WTC11 (cell line): ENCODE results near the gene RTP2. TPM values are rescaled to one million over a fixed set of nuclear protein-coding genes. Genes with fewer than 3 reads are reported as not detected.

ENCODE experiments used
- ATAC-seq: fragments of 200-7000 bp; cut with Tn5 transposase; 2 replicates; pipeline ENCODE4 v1.10.0; 2021; ENCODE audit warnings: mild to moderate bottlenecking, moderate library complexity
- CTCF ChIA-PET: fragments of 300-600 bp; sonication (Branson Sonifier 250); formaldehyde crosslinking; loops from one replicate; lab custom pipeline; 2021; ENCODE audit warnings: antibody characterized with exemption; lab: Charles Lee
- POLR2A ChIA-PET: fragments of 350-600 bp; sonication (Branson Sonifier 250); formaldehyde crosslinking; loops from one replicate; lab custom pipeline; 2021; ENCODE audit warnings: antibody characterized with exemption; lab: Charles Lee
- DNase-seq: peaks from one replicate; pipeline ENCODE4 v3.0.0; 2021; ENCODE audit warnings: low spot score
- H3K27ac Mint-ChIP-seq: 2 replicates; pipeline ENCODE4 v1.8.0; 2021; ENCODE audit warnings: mixed read lengths
- H3K27me3 Mint-ChIP-seq: 2 replicates; pipeline ENCODE4 v1.8.0; 2021; ENCODE audit warnings: low read depth, mild to moderate bottlenecking, moderate library complexity, mixed read lengths
- H3K36me3 Mint-ChIP-seq: 2 replicates; pipeline ENCODE4 v1.8.0; 2021; ENCODE audit warnings: mixed read lengths
- H3K4me1 Mint-ChIP-seq: 2 replicates; pipeline ENCODE4 v1.8.0; 2022; ENCODE audit warnings: mixed read lengths
- H3K4me3 Mint-ChIP-seq: 2 replicates; pipeline ENCODE4 v1.8.0; 2021; ENCODE audit warnings: mild to moderate bottlenecking, moderate library complexity, mixed read lengths
- H3K9me3 Mint-ChIP-seq: 2 replicates; pipeline ENCODE4 v1.8.0; 2021; ENCODE audit warnings: mixed read lengths
- AFF4 ChIP-seq: sonication (generic); formaldehyde crosslinking; IDR thresholded peaks from 2 replicates; pipeline ENCODE4 v1.8.1; 2023; ENCODE audit warnings: mild to moderate bottlenecking, missing genetic modification reagents, borderline replicate concordance
- AR ChIP-seq: fragments of 250-450 bp; sonication (Bioruptor Pico); IDR thresholded peaks from 2 replicates; pipeline ENCODE4 v1.9.0; 2021; ENCODE audit warnings: mild to moderate bottlenecking
- ARID4B ChIP-seq: sonication (generic); formaldehyde crosslinking; IDR thresholded peaks from 2 replicates; pipeline ENCODE4 v1.8.0; 2023; ENCODE audit warnings: missing genetic modification reagents, mild to moderate bottlenecking, borderline replicate concordance
- CTCF ChIP-seq: fragments of 200-600 bp; IDR thresholded peaks from 2 replicates; pipeline ENCODE4 v1.8.0; 2022; ENCODE audit warnings: antibody characterized with exemption
- JAZF1 ChIP-seq: fragments of 250-450 bp; sonication (Bioruptor Pico); IDR thresholded peaks from 2 replicates; pipeline ENCODE4 v1.9.0; 2021; ENCODE audit warnings: moderate library complexity, mild to moderate bottlenecking, inconsistent platforms
- NFE2L1 ChIP-seq: sonication (generic); formaldehyde crosslinking; IDR thresholded peaks from 2 replicates; pipeline ENCODE4 v1.8.1; 2023; ENCODE audit warnings: missing genetic modification reagents
- SMAD3 ChIP-seq: sonication (generic); formaldehyde crosslinking; IDR thresholded peaks from 2 replicates; pipeline ENCODE4 v1.8.0; 2022; ENCODE audit warnings: missing genetic modification reagents, mild to moderate bottlenecking, borderline replicate concordance
- TP53 ChIP-seq: sonication (generic); formaldehyde crosslinking; IDR thresholded peaks from 2 replicates; pipeline ENCODE4 v1.8.1; 2023; ENCODE audit warnings: mild to moderate bottlenecking, missing genetic modification reagents
- USF1 ChIP-seq: sonication (generic); formaldehyde crosslinking; IDR thresholded peaks from 2 replicates; pipeline ENCODE4 v1.8.0; 2022; ENCODE audit warnings: mild to moderate bottlenecking, missing genetic modification reagents
- ZBTB21 ChIP-seq: sonication (generic); formaldehyde crosslinking; IDR thresholded peaks from 2 replicates; pipeline ENCODE4 v1.8.1; 2023; ENCODE audit warnings: mild to moderate bottlenecking, missing genetic modification reagents, borderline replicate concordance
- total RNA-seq: library from RNA; stranded (reverse); gene quantifications from 3 replicates; pipeline ENCODE4 v1.2.3, GENCODE V29; 2021

RTP2 gene
- total RNA-seq, 1 experiment from 2014 or later, result not detected

GRCh38 chr3:187742351-187743171 is 40.2 kb upstream of the RTP2 start:
- no peaks in the 10 kb centered on the region for H3K36me3 Mint-ChIP-seq
- H3K4me1 Mint-ChIP-seq, result peaks cover 45% of the 10 kb centered on the region
- H3K4me3 Mint-ChIP-seq, result peak overlapping the region; percentile 82
- TF ChIP-seq USF1 (CRISPR knock-in tag), result no peak
- TF ChIP-seq ARID4B, result no peak
- H3K27ac Mint-ChIP-seq, result no peak overlapping the region
- POLR2A ChIA-PET, result interaction anchor here (0.5 to 1.4 kb wide), 3 partner anchors 930 to 1205 kb away, joined by 3 read pairs; no protein-coding TSS in a partner anchor
- no peaks in the 10 kb centered on the region for H3K9me3 Mint-ChIP-seq
- no peak for DNase-seq
- CTCF ChIA-PET, result interaction anchor here (0.5 to 2.8 kb wide), 10 partner anchors 171 to 1540 kb away, joined by 3 to 14 read pairs (median 5); no protein-coding TSS in a partner anchor
- peaks cover 17% of the 10 kb centered on the region for H3K27me3 Mint-ChIP-seq
- no peak for ATAC-seq

- DNase-seq, result peak; percentile 67
- ATAC-seq, result no peak
- H3K4me1 Mint-ChIP-seq, result peaks cover 44% of the 10 kb centered on the region
- ChIA-PET POLR2A (interaction anchor here (0.6 to 4.6 kb wide), 5 partner anchors 7 to 1213 kb away, joined by 3 to 41 read pairs (median 12); partner anchors contain the start of gene LPP), CTCF (interaction anchor here (0.5 to 4.7 kb wide), 57 partner anchors 7 to 1545 kb away, joined by 3 to 132 read pairs (median 7); partner anchors contain the start of gene LPP)
- no peak for TF ChIP-seq JAZF1 (CRISPR knock-in tag)
- peak; percentile 81 for TF ChIP-seq CTCF
- TF ChIP-seq SMAD3 (CRISPR knock-in tag), result no peak
- TF ChIP-seq NFE2L1 (CRISPR knock-in tag), result 0 out of 2 replicates have a peak, but pooled peaks have one; percentile 27
- H3K27me3 Mint-ChIP-seq, result peaks cover 21% of the 10 kb centered on the region
- H3K36me3 Mint-ChIP-seq, result no peaks in the 10 kb centered on the region
- H3K27ac Mint-ChIP-seq, result peak overlapping the region; percentile 33; the same call in 1 of the 2 replicates
- peak overlapping the region; percentile 82 for H3K4me3 Mint-ChIP-seq
- H3K9me3 Mint-ChIP-seq, result no peaks in the 10 kb centered on the region
These were observed 39.3 kb upstream of the RTP2 start for GRCh38 chr3:187741403-187742350.

GRCh38 chr3:187740421-187741399 is 38.4 kb upstream of the RTP2 start:
- no peaks in the 10 kb centered on the region for H3K9me3 Mint-ChIP-seq
- no peaks in the 10 kb centered on the region for H3K36me3 Mint-ChIP-seq
- H3K27ac Mint-ChIP-seq, result peak overlapping the region; percentile 33; the same call in 1 of the 2 replicates
- POLR2A ChIA-PET, result interaction anchor here (0.6 to 4.6 kb wide), 11 partner anchors 8 to 1214 kb away, joined by 3 to 41 read pairs (median 4); partner anchors contain the start of gene LPP
- H3K4me1 Mint-ChIP-seq, result peaks cover 44% of the 10 kb centered on the region
- DNase-seq (peak; percentile 77), ATAC-seq (peak; percentile 2)
- CTCF ChIA-PET, result interaction anchor here (0.5 to 4.7 kb wide), 118 partner anchors 8 to 1544 kb away, joined by 3 to 132 read pairs (median 5); partner anchors contain the start of gene LPP
- peaks cover 31% of the 10 kb centered on the region for H3K27me3 Mint-ChIP-seq
- H3K4me3 Mint-ChIP-seq, result peak overlapping the region; percentile 82
- TF ChIP-seq TP53, result no peak
- TF ChIP-seq ZBTB21 (CRISPR knock-in tag), result no peak
- TF ChIP-seq AR (CRISPR knock-in tag), result no peak
- TF ChIP-seq AFF4 (CRISPR knock-in tag), result no peak
